Immature natural killer cell (primary cell): Measurements from ENCODE around the gene MADD. TPM values are rescaled to one million over a fixed set of nuclear protein-coding genes. Genes with fewer than 3 reads are reported as not detected.

Source experiments
- DNase-seq, 3 donors: peaks; one replicate each; pipeline ENCODE4 v3.0.0; 2022; ENCODE audit warnings: mixed read lengths in 1 of 3
- H3K27ac Mint-ChIP-seq, 6 donors: one replicate each; pipeline ENCODE4 v1.8.0; 2020; ENCODE audit warnings: mixed read lengths in 6 of 6, mild to moderate bottlenecking in 5 of 6, inconsistent platforms in 4 of 6, moderate library complexity in 3 of 6
- H3K27me3 Mint-ChIP-seq, 3 donors: one replicate each; pipeline ENCODE4 v1.8.0; 2020 to 2021; ENCODE audit warnings: low read depth in 3 of 3, mild to moderate bottlenecking in 3 of 3, mixed read lengths in 3 of 3, moderate library complexity in 3 of 3, inconsistent platforms in 1 of 3
- H3K36me3 Mint-ChIP-seq, 3 donors: one replicate each; pipeline ENCODE4 v1.8.0; 2020; ENCODE audit warnings: mixed read lengths in 3 of 3, inconsistent platforms in 2 of 3, mild to moderate bottlenecking in 2 of 3
- H3K4me1 Mint-ChIP-seq, 2 donors: one replicate each; pipeline ENCODE4 v1.8.0; 2020; ENCODE audit warnings: inconsistent platforms in 2 of 2, mild to moderate bottlenecking in 2 of 2, mixed read lengths in 2 of 2, moderate library complexity in 1 of 2
- H3K4me3 Mint-ChIP-seq, 5 donors: one replicate each; pipeline ENCODE4 v1.8.0; 2020; ENCODE audit warnings: mild to moderate bottlenecking in 5 of 5, mixed read lengths in 5 of 5, inconsistent platforms in 3 of 5, moderate library complexity in 3 of 5
- H3K9me3 Mint-ChIP-seq, 6 donors: one replicate each; pipeline ENCODE4 v1.8.0; 2020; ENCODE audit warnings: mild to moderate bottlenecking in 6 of 6, mixed read lengths in 6 of 6, inconsistent platforms in 4 of 6, moderate library complexity in 3 of 6
- polyA plus RNA-seq, 3 donors: library from polyadenylated mRNA; unstranded; fragments of 300-500 nt; fragmentation: Illumina TruSeq; gene quantifications; one replicate each; pipeline ENCODE4 v1.2.3, GENCODE V29; 2021

MADD gene
- polyA plus RNA-seq, 3 donors from 2014 or later, result 14.7 to 42.7 (median 19.3) TPM

DNA sequence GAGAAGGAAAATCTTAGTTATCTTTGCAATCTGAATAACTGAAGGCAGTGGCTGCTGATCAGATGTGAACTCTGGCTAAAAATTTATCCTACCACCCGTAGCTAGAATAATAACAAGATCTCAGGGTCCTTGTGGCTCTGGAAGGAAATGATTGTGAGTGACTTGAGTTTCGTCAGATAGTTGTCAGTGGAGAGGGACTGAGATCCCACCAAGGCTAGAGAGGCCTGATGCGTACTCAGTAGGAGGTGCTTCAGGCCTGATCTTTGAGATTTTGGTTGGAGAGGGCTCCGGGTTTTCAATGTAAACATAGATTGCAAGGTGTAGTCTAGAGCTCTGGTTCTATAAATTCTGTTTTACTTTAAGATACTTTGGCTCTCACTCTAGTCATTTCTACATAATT, 1.4 kb downstream of the MADD start:
- DNase-seq, result no peak
- Mint-ChIP-seq H3K27ac (peak overlapping the region; percentile 83 to 96 (median 91)), H3K4me1 (peaks cover 57 to 66% of the 10 kb centered on the region in 2 donors), H3K36me3 (peaks cover 5 to 17% (median 8%) of the 10 kb centered on the region in 3 donors), H3K4me3 (peak overlapping the region; percentile 80 to 91 (median 87)), H3K9me3 (no peaks in the 10 kb centered on the region), H3K27me3 (peaks cover 12 to 22% (median 16%) of the 10 kb centered on the region in 3 donors)

GRCh38 chr11:47271961-47272661, 2.2 kb downstream of the MADD start:
- DNase-seq, result peak in 1 of 3 donors; percentile 24
- peak overlapping the region; percentile 83 to 96 (median 91) for H3K27ac Mint-ChIP-seq
- peaks cover 57 to 73% of the 10 kb centered on the region in 2 donors for H3K4me1 Mint-ChIP-seq
- peaks cover 9 to 25% (median 13%) of the 10 kb centered on the region in 3 donors for H3K36me3 Mint-ChIP-seq
- peak overlapping the region; percentile 80 to 91 (median 87) for H3K4me3 Mint-ChIP-seq
- peaks cover 12 to 22% (median 16%) of the 10 kb centered on the region in 3 donors for H3K27me3 Mint-ChIP-seq
- no peaks in the 10 kb centered on the region for H3K9me3 Mint-ChIP-seq

DNA sequence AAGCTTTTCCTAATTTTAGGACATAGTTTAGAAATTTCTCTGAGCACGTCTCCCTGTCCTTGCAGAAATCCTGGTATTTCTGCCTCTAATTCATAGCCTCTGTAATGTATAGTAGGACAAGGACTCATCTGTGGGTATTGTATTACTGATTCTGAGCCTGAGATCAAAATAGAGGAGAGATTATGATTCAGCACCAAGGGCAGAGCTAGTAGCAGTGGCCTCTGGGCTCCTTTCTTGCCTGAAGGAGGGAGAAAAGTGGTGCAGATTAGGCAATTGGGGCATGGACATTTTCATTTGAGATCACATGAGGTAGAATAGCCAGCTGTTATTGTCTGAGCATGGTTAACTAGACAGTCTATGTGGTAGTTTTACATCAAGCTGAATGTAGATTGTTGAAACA, 2.8 kb downstream of the MADD start:
- Mint-ChIP-seq H3K4me3 (peak overlapping the region in 4 of 5 donors; percentile 2 to 51 (median 42)), H3K4me1 (peaks cover 55 to 72% of the 10 kb centered on the region in 2 donors)
- DNase-seq, result no peak

DNA sequence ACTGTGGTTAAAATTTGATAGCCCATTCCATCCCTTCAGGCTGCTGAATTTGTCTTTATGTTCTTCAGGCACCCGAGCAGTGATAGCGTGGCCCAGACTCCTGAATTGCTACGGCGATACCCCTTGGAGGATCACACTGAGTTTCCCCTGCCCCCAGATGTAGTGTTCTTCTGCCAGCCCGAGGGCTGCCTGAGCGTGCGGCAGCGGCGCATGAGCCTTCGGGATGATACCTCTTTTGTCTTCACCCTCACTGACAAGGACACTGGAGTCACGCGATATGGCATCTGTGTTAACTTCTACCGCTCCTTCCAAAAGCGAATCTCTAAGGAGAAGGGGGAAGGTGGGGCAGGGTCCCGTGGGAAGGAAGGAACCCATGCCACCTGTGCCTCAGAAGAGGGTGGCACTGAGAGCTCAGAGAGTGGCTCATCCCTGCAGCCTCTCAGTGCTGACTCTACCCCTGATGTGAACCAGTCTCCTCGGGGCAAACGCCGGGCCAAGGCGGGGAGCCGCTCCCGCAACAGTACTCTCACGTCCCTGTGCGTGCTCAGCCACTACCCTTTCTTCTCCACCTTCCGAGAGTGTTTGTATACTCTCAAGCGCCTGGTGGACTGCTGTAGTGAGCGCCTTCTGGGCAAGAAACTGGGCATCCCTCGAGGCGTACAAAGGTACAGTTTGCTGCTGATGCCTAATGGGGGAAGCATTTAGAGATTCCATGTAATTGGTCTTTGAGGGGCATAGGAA, 4.7 kb downstream of the MADD start:
- H3K27ac Mint-ChIP-seq, result peak overlapping the region in 1 of 6 donors; percentile 1
- H3K9me3 Mint-ChIP-seq, result no peaks in the 10 kb centered on the region
- peaks cover 39 to 56% of the 10 kb centered on the region in 2 donors for H3K4me1 Mint-ChIP-seq
- DNase-seq, result no peak
- H3K4me3 Mint-ChIP-seq, result no peak overlapping the region
- H3K36me3 Mint-ChIP-seq, result peaks cover 14 to 42% (median 21%) of the 10 kb centered on the region in 3 donors
- peaks cover 4 to 12% (median 8%) of the 10 kb centered on the region in 3 donors for H3K27me3 Mint-ChIP-seq

More for the DNA sequence above, 2.8 kb downstream of the MADD start:
- Mint-ChIP-seq H3K27ac (peak overlapping the region; percentile 4 to 92 (median 52)), H3K27me3 (peaks cover 12 to 22% (median 16%) of the 10 kb centered on the region in 3 donors), H3K9me3 (no peaks in the 10 kb centered on the region), H3K36me3 (peaks cover 10 to 25% (median 14%) of the 10 kb centered on the region in 3 donors)

GRCh38 chr11:47276923-47277322, 7.0 kb downstream of the MADD start:
- H3K4me1 Mint-ChIP-seq, result peaks cover 24 to 42% of the 10 kb centered on the region in 2 donors
- H3K36me3 Mint-ChIP-seq, result peaks cover 26 to 55% (median 34%) of the 10 kb centered on the region in 3 donors
- H3K27ac Mint-ChIP-seq, result no peak overlapping the region
- no peaks in the 10 kb centered on the region for H3K9me3 Mint-ChIP-seq
- DNase-seq, result no peak
- H3K4me3 Mint-ChIP-seq, result no peak overlapping the region
- peaks cover 0 to 3% (median under 1%) of the 10 kb centered on the region in 3 donors for H3K27me3 Mint-ChIP-seq

- no peak for DNase-seq
- Mint-ChIP-seq H3K27me3 (peaks cover 0 to 3% (median 1%) of the 10 kb centered on the region in 3 donors), H3K4me1 (peaks cover 12 to 30% of the 10 kb centered on the region in 2 donors), H3K9me3 (no peaks in the 10 kb centered on the region), H3K36me3 (peaks cover 33 to 63% (median 41%) of the 10 kb centered on the region in 3 donors), H3K27ac (no peak overlapping the region), H3K4me3 (no peak overlapping the region)
Measured at GRCh38 chr11:47278058-47278457, 8.1 kb downstream of the MADD start.

GRCh38 chr11:47278769-47279168, 8.8 kb downstream of the MADD start:
- H3K36me3 Mint-ChIP-seq, result peaks cover 34 to 63% (median 41%) of the 10 kb centered on the region in 3 donors
- peaks cover 0 to 3% (median 1%) of the 10 kb centered on the region in 3 donors for H3K27me3 Mint-ChIP-seq
- H3K9me3 Mint-ChIP-seq, result no peaks in the 10 kb centered on the region
- no peak for DNase-seq
- peaks cover 8 to 23% of the 10 kb centered on the region in 2 donors for H3K4me1 Mint-ChIP-seq
- no peak overlapping the region for H3K27ac Mint-ChIP-seq
- no peak overlapping the region for H3K4me3 Mint-ChIP-seq

- no peak overlapping the region for H3K27ac Mint-ChIP-seq
- peaks cover 0 to 13% of the 10 kb centered on the region in 2 donors for H3K4me1 Mint-ChIP-seq
- no peak for DNase-seq
- H3K4me3 Mint-ChIP-seq, result no peak overlapping the region
- peaks cover 0 to 1% (median 0%) of the 10 kb centered on the region in 3 donors for H3K27me3 Mint-ChIP-seq
- no peaks in the 10 kb centered on the region for H3K9me3 Mint-ChIP-seq
- H3K36me3 Mint-ChIP-seq, result peaks cover 39 to 63% (median 50%) of the 10 kb centered on the region in 3 donors
Measured at GRCh38 chr11:47280099-47280498, 10.2 kb downstream of the MADD start.

GRCh38 chr11:47280860-47281259, 10.9 kb downstream of the MADD start:
- peaks cover 0 to 4% (median 3%) of the 10 kb centered on the region in 3 donors for H3K27me3 Mint-ChIP-seq
- no peak overlapping the region for H3K27ac Mint-ChIP-seq
- no peaks in the 10 kb centered on the region for H3K9me3 Mint-ChIP-seq
- no peak overlapping the region for H3K4me3 Mint-ChIP-seq
- peaks cover 42 to 66% (median 53%) of the 10 kb centered on the region in 3 donors for H3K36me3 Mint-ChIP-seq
- peaks cover 0 to 12% of the 10 kb centered on the region in 2 donors for H3K4me1 Mint-ChIP-seq
- no peak for DNase-seq

DNA sequence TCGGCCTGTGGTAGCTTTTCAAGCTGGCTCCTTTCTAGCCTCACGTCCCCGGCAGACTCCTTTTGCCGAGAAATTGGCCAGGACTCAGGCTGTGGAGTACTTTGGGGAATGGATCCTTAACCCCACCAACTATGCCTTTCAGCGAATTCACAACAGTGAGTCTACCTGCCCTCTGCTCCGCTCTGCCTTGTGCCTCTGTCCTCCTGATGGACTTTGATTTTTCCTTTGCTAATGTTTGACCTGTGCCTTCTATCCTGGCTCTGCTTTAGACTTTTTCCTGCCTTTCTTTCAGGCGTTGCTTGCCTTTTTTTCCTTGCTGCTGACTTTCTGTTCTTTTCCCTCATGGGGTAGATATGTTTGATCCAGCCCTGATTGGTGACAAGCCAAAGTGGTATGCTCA, 12.5 kb downstream of the MADD start:
- peak overlapping the region in 1 of 6 donors; percentile 23 for H3K27ac Mint-ChIP-seq
- H3K27me3 Mint-ChIP-seq, result peaks cover 0 to 7% (median 6%) of the 10 kb centered on the region in 3 donors
- no peaks in the 10 kb centered on the region for H3K9me3 Mint-ChIP-seq
- no peaks in the 10 kb centered on the region for H3K4me1 Mint-ChIP-seq
- peaks cover 34 to 65% (median 46%) of the 10 kb centered on the region in 3 donors for H3K36me3 Mint-ChIP-seq
- H3K4me3 Mint-ChIP-seq, result no peak overlapping the region
- DNase-seq, result no peak

DNA sequence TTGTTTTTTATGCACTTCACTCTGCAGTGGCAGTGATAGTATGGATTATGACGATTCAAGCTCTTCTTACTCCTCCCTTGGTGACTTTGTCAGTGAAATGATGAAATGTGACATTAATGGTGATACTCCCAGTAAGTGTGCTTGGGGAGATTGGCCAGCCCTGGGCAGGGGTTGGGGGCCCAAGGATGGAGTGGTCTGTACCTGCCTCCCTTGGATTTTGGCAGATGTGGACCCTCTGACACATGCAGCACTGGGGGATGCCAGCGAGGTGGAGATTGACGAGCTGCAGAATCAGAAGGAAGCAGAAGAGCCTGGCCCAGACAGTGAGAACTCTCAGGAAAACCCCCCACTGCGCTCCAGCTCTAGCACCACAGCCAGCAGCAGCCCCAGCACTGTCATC, 14.2 kb downstream of the MADD start:
- DNase-seq, result no peak
- Mint-ChIP-seq H3K36me3 (peaks cover 28 to 62% (median 38%) of the 10 kb centered on the region in 3 donors), H3K4me1 (no peaks in the 10 kb centered on the region), H3K4me3 (no peak overlapping the region), H3K27ac (no peak overlapping the region), H3K27me3 (peaks cover 4 to 9% (median 7%) of the 10 kb centered on the region in 3 donors), H3K9me3 (no peaks in the 10 kb centered on the region)

GRCh38 chr11:47285969-47286770, 16.2 kb downstream of the MADD start:
- Mint-ChIP-seq H3K27ac (no peak overlapping the region), H3K4me3 (no peak overlapping the region), H3K4me1 (no peaks in the 10 kb centered on the region), H3K36me3 (peaks cover 19 to 69% (median 40%) of the 10 kb centered on the region in 3 donors), H3K27me3 (peaks cover 7 to 9% (median 9%) of the 10 kb centered on the region in 3 donors), H3K9me3 (no peaks in the 10 kb centered on the region)
- DNase-seq, result no peak

DNA sequence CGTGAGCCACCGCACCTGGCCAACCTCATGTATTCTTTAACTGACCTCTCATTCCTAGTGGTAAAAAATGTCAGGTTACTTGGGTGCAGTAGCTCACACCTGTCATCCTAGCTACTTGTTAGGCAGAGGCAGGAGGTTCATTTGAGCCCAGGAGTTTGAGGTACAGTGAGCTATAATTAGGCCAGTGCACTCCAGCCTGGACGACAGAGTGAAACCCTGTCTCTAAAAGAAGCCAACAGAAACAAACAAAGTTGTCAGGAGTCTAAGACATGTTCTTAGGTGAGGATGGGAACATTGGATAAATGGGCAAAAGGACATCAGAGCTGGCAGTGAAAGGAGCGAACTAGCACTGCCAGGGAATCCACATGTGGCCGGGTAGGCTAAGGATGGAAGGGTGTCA, 18.1 kb downstream of the MADD start:
- Mint-ChIP-seq H3K36me3 (peaks cover 10 to 71% (median 32%) of the 10 kb centered on the region in 3 donors), H3K4me1 (no peaks in the 10 kb centered on the region), H3K27ac (peak overlapping the region in 1 of 6 donors; percentile 44)

More for the DNA sequence above, 18.1 kb downstream of the MADD start:
- DNase-seq, result no peak
- H3K27me3 Mint-ChIP-seq, result peaks cover 7 to 12% (median 7%) of the 10 kb centered on the region in 3 donors
- no peak overlapping the region for H3K4me3 Mint-ChIP-seq
- no peaks in the 10 kb centered on the region for H3K9me3 Mint-ChIP-seq
